Glomerular visceral epithelial cell (primary cell): ENCODE results near the gene BACH1.

ENCODE experiments used
- DNase-seq: peaks from one replicate; pipeline ENCODE4 v3.0.0-alpha.2; 2016; ENCODE audit errors: extremely low spot score

BACH1 gene

GRCh38 chr21:29293495-29293894, 5.2 kb upstream of the BACH1 start:
- DNase-seq = no peak

- no peak for DNase-seq
Measured at GRCh38 chr21:29295066-29295650, 3.6 kb upstream of the BACH1 start.

- DNase-seq = no peak
Measured at GRCh38 chr21:29296446-29296845, 2.3 kb upstream of the BACH1 start.

DNA sequence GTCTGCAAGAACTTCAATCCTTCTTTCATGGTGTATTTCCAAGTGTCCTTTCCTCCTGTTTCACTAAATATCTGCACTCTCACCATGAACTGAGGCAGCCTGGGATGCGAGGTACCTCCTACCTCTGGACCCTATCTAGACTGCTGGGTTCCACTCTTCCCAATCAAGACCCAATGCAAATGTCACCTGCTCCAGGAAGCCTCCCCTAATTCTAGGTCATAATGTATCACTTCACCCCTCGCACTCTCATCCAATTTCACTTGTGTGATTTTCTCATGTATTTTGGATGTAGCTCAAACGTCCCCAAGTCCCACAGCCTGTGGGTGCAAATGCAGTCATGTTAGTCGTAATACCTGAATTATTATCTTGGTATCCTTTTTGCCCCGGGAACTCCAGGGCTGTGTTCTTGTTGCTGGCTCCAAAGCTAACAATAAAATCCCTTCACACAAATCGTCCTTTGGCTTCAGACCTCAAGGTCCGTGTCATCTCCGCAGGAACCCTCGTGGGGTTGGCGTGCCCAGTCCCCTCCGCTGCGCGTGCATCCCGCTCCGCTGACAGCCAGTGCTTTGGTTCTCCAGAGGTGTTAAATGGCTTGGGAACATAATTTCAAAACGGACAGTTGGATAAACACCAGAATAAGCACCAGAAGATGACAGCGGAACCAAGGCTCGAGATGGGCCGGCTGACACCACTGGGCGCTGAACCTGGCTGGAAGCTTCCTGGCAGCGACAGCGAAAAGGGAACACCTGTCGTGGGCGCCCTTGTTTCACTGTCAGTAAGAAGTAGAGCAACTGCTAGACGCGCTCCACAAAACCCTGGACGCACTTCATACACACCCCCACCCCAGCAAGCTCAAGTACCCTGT, 1.0 kb upstream of the BACH1 start:
- DNase-seq = no peak

GRCh38 chr21:29299046-29299915, 559 bp downstream of the BACH1 start:
- DNase-seq = peak; percentile 56

DNA sequence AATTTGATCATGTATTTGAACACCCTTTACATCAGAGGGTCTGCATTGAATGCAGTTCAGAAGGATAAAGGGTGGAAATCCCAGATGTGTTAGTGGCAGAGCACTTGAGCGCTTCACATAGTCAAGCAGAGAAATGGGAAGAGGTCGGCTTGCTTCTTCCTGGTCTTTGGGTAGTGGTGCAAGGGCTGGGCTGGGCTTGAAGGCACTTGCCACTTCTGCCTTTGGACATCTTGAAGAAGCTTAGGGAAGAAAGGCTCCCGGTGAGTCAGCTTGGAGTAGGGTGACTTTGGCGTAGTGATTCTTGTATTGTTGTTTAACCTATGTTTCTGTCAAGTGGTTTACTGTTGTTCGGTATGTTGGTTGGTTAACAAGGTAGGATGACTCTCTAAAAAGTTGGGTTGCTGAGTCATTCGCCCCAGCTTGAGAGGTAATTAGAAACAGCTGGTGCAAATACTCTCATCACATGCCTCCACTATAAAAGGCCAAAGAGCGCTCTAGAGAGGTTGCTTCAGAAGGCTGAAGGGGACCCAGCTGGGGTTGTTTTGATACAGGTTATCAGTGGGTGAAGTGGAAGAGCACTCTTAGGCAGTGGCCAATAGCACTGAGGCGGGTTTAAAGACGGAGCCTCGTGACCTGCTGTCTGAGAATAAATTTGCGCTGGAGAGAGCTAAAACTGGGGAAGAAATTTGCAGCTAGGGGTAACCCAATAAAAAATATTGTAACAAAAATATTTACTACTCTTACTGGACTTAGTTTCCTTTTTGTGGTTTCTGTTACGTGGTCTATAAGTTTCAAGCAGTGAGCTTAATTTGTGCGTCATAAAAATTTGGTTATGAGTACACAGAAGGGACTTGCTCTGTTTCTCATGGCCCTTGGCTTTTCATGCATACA, 1.4 kb downstream of the BACH1 start:
- peak; percentile 82 for DNase-seq

DNA sequence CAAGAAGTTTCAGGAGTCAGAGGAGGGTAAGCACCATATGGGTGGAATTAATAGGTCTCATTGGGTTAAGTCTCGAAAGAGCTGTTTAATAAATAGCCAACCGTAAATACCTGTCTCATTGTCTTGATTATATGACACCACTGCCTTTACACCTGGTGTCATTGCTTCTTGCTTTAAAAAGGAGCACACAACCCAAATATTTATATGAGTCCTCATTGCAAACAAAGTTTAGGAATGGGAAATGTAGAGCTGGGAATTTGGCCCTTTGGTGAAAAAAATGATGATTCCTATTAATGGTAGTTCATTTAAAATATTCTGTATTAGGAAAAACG, 2.1 kb downstream of the BACH1 start:
- no peak for DNase-seq

GRCh38 chr21:29301691-29302090, 3.0 kb downstream of the BACH1 start:
- DNase-seq = no peak

GRCh38 chr21:29302359-29302875, 3.7 kb downstream of the BACH1 start:
- DNase-seq = no peak

- DNase-seq = no peak
Measured at GRCh38 chr21:29303288-29303687, 4.6 kb downstream of the BACH1 start.

DNA sequence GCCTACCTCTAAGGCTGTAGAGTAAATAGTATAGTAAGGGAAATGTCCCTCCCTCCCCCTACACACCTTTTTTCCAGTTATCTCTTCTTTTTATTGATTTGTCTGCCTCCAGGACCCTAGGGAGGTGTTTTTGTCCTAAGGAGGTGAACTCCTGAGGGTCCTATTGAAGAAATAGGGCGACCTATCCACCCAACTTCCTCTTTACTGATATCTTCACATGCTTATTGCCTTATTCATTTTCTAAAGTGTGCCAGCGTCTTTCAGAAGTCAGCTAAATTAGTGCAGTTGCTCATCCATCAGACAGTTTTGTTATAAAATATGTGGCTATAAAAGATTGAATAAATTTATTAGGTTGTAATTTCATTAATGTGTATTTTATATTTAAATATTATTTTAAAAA, 5.9 kb downstream of the BACH1 start:
- DNase-seq = no peak

DNA sequence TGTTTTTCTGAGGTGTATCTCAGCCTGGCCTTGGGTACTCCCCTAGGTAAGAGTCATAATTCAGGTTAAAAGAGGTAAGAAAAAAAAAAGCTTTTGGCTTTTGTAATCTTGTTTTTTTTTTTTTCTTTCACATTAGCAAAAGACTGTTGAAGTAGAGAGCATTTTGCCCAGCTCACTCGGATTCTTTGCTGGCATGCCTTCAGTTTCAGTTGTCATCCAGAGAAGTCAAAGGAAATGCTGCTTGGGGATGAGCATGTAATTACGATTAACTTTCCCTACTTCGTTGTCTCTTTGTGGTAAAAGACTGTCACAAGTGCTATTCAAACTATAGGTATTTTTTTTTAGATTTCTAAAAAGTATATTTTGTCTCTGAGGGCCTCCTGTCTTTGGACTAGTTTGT, 6.3 kb downstream of the BACH1 start:
- DNase-seq = no peak

GRCh38 chr21:29305561-29305960, 6.8 kb downstream of the BACH1 start:
- no peak for DNase-seq

DNA sequence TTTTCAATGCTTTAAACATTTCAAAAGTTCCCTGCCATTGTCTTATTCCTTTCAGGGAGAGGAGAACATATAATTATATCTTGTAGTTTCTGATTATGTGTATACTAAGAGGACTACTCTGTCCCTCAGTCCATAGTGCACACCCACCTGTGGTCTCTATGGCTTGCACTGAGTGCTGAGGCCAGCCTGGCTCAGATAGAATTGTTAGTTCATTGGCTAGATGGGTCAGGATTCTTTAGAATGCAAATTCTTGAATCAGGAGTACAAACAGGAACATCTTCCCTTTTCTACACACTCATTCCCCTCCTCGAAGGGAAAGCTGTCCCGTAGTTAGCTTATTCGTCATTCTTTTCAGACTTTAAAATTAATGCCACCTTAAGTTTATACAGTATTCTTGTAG, 8.2 kb downstream of the BACH1 start:
- DNase-seq = no peak

GRCh38 chr21:29307718-29308455, 9.2 kb downstream of the BACH1 start:
- no peak for DNase-seq

DNA sequence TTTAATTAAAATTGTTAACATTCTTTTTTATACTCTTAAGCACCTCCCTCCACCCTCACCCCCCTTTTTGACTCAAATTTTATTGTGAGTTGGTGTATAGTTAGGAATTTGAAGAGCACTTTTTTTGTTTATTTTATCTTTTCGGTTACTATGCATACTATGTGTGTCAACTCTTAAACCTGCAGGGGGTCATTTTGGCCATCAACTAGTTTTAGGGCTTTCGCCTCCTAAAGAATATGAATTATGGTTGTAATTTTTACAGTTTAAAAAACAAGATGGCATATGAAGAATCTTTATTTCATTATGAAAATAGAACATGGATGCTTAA, 9.7 kb downstream of the BACH1 start:
- no peak for DNase-seq

GRCh38 chr21:29309703-29310102, 11.0 kb downstream of the BACH1 start:
- no peak for DNase-seq

DNA sequence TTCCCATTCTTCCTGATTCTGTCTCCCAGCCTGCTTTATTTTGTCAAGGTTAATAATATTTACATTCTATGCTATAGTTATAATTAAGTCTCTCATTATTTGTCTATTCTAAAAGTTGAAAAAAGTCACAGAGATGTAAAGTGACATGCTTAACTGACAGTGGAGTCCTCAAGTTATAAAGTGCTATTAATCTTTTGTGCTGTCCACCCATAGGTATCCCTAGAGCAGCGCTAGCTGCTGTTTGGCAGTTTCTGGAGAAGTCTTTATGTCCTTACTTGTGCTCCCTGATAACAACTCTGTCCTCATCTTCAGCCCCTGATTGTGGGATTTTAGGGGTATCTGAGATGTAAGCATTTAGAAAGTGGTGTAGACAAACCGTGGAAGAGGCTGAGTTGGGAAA, 13.1 kb downstream of the BACH1 start:
- no peak for DNase-seq

- DNase-seq = no peak
Measured at GRCh38 chr21:29312981-29313380, 14.3 kb downstream of the BACH1 start.

DNA sequence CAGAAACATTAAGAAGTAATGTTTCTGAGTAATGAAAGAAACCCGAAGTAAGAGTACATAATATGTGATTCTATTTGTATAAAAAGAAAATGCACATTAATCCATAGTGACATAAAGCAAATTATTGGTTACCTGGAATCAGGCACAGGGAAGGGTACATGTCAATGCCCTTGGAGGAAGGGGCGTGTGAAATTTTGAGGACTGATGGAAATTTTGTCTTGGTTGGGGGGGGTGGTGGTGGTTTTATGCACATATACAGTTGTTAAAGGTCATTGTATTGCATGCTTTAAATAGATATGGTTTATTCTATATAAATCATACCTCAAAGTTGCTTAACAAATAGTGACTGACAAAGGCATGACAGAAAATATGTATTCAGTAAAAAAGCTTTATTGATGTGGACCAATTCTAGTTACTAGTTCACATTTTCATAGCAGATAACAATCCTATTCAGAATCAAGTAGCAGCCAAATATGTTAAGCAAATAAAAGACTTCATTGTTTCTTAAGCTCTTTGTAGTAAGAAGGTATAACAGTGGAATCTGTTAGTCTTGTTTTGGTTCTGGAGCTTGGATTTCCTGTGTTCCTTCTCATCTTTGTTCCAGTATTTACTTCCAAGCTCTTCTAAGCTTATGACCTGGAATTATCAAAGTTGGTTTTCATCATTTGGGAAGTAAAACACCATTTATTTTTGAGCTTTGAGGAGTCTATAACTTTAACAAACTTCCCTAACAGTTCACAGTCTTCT, 15.1 kb downstream of the BACH1 start:
- no peak for DNase-seq
